HT-29 (cell line): Measurements from ENCODE around the gene RMI2. TPM values are rescaled to one million over a fixed set of nuclear protein-coding genes. Genes with fewer than 3 reads are reported as not detected.

Source experiments
- DNase-seq: peaks from one replicate; pipeline ENCODE4 v3.0.0-alpha.2; 2015; ENCODE audit warnings: low spot score
- total RNA-seq: library from RNA; depleted of rRNA; stranded (reverse); fragments of >200 nt; shearing (Covaris generic); gene quantifications from 2 replicates; pipeline ENCODE4 v1.2.3, GENCODE V29; 2014

Gene RMI2
- total RNA-seq, 1 experiment from 2014 or later: 20.9 TPM

DNA sequence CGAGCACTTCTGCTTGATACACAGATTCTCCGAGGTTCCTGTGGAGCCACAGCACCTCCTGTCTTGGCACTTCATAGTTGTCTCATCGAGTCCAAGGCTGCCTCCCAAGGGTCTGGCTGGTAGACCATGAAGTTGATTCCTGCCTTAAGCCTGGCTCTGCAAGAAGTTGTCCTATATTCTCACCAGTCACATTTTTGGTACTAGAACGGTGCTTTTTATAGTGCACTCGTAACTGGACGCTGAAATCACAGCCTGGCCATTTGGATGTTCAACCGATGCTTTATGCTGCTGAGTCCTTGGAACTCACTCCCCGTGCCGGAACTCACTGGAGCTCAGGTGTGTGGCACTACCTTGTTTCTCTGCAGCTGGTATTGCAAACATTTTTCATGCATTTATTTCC lies 35.6 kb downstream of the RMI2 start:
- DNase-seq: no peak

DNA sequence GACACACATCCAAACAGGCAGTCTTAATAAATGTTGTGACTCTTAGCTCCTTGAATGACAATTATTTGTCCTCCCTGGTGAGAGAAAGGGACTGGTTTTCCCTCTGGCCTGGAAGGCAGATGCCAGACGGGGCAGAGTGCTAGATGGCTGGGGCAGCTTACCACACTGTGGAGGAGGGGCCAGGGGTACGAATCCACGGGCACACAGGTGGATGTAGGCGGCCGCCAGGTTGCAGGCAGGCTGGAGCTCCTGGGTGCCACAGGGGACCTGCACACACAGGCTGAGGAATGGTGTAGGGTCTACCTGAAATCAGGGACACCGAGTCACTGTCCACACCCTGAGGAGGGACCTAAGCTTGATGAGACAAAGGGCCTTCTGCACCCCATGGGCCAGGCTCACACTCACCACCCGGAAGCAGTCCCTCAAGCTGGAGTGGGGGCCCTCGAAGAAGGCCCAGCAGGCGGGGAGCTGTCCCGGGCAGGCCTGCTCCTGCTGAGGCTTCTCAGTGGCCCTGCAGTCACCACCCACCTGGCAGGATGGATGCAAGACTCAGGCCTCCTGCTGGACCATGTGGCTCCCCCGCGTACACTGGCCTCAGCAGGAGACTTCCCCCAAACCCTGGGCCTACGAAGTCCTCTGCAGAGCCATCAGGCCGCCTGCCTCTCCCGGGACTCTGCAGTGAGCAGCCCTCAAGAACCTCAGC lies 38.4 kb downstream of the RMI2 start:
- no peak for DNase-seq

DNA sequence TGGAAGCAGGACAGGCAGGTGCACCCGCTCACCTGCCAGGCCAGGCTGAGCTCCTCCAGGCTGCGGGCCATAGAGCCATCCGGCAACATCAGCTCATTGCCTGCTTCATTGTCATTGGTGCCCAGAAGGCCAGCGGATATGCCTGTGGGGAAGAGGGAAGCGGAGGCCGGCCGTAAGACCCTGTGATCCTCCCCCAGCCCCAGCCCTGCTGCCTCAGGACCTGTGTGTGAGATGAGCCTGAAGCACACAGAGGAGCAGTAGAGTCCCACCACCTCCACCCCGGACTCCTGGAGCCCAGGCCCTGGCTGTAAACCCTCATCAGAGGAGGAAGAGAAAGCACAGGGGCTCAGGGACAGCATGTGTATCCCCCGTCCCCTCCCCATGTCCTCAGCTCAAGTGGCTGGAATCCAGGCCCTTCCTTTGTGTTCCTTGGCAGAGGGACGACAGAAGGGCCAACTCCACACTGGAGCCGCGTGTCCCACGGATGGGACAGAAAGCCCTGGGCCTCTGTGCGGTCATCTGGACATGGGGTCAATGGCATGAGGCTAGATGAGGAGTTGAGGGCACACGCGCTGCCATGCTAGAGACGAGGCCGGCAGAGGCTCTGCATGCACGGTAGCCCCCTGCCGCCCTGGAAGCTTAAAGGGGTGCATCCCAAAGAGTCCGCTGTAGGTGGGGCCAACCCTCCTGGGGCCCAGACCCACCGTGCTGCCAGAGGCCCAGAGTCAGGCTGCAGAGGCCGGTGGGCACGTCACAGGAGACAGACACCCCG lies 39.1 kb downstream of the RMI2 start:
- no peak for DNase-seq

GRCh38 chr16:11384956-11385586 lies 39.8 kb downstream of the RMI2 start:
- DNase-seq: no peak

DNA sequence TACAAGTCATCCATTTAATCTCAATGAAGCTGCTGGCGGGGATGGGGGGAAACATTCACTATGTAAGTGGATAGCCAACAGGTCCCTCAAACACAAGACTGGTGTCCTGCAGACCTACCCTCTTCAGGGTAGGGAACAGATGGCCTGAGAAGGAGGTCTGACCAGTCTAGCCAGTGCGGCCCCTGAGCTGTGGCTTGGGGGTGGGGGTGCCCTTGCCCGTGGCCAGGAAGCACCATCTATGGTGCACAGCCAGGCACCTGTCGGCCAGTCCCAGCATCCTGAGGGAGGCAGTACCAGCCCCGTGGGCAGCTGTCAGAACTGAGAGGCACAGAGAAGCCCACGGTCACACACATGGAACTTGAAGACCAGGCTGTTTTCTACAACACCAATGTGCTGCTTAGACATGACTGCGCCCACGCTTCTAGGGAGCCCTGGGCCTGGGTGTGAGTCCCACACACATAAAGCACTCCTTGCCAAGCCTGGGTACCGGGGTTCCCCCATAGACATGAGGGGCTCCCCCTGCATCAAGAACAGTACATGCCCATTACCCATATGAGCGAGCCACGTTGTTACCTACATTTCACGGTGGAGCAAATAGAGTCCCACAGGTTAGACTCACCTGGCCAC lies 40.9 kb downstream of the RMI2 start:
- no peak for DNase-seq

- DNase-seq: peak; percentile 30
Observed at GRCh38 chr16:11386791-11387546, 41.7 kb downstream of the RMI2 start.

GRCh38 chr16:11389083-11389482 lies 43.8 kb downstream of the RMI2 start:
- DNase-seq: no peak

DNA sequence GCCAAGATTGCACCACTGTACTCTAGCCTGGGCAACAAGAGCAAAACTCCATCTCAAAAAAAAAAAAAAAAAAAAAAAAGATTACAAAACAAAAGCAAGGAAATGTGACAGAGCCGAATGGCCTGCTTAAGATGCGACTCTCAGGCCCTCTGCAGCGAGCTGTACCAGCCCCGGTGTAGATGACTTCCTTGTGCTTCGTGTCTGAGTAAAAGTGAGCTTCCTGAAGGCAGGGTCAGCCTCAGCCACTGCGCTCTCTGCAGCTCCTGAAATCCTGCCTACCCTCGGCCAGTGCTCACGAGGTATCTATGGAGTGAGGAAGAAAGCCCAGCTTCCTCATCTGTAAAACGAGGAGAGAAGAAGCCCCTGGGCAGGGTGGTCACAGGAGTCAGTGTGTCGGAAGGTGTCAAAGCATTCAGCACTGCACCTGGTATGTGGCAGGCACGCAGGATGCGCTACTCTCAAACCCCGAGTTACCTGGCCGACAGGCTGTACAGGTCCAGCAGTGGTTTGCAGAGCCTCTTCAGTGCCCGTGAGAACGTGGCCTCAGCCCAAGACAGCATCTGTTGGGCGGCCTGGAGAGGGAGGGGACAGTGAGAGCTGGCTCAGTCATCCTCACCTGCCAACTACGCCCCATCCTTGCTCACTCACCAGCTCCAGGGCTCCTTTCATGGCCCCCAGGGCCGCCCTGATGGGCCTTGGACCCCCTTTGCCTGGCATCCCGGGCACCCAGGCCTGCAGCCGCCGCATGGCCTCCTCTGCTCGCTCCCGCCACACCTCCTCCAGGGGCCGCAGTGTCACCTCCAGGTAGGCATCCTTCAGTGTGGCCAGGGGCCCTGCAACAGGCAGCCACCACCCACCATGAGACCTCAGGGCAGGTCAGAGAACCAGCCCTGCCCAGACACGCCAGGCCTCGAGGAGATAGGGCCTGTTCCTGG lies 44.6 kb downstream of the RMI2 start:
- no peak for DNase-seq

DNA sequence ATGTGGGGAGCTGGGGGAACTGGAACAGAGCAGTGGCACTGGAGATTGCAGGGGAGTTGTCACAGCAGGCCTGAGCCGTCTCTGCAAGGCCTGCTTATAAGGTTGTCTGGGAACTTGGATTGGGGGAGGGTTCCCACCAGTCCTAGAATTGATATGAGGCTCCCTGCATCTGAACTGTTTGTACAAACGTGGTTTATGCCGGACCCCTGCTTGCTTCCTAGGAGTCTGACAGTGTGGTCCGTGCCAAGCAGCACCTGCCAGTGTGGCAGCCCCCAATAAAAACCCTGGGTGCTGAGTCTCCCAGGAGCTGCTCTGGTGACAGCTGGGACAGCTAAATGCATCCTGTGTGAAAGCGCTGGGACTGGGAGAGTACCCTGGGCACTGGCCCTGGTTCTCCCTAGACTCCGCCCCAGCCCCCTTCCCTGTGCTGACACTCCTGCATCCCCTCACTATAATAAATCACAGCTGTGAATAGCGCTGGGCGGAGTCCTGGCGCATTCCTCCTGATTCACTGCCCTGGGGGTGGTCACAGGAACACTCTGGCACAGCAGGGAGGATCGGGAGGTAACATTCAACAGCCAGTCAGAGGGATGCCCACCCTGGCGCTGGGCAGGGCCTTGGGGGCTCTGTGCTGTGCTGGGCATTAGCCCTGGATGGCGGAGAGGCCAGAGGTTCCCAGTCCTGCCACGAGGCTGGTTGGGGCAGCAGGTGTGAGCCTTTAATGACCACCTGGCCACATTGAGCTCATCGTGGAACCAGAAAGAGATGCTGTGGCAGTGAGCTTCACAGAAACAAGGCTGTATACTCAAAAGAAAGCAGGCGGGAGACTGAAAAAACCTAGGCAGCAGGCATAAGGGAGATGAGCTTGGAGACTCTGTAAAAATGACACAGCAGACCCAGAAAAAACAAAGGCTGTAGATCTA lies 45.6 kb downstream of the RMI2 start:
- DNase-seq: no peak

- peak; percentile 67 for DNase-seq
Observed at GRCh38 chr16:11391576-11391975, 46.3 kb downstream of the RMI2 start.

GRCh38 chr16:11392041-11392581 lies 46.9 kb downstream of the RMI2 start:
- DNase-seq: no peak

DNA sequence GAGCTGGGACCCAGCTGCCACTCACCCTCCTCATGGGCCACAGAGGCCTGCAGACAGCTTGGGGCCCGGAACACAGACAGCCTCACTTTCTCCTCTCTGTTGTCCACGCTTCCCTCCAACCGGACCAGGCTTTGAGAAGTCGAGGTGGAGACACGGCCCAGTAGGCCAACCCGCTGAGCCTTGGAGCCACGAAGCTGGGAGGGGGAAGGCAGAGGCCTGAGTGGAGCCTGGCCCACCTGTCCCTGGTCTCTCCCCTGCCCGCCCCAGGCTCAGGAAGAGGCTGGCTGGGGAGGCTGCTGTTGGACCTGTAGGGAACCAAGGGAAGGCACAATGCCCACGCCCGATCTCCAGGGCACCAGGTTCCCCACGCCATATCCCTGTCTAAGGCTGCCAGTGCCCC lies 48.1 kb downstream of the RMI2 start:
- no peak for DNase-seq

DNA sequence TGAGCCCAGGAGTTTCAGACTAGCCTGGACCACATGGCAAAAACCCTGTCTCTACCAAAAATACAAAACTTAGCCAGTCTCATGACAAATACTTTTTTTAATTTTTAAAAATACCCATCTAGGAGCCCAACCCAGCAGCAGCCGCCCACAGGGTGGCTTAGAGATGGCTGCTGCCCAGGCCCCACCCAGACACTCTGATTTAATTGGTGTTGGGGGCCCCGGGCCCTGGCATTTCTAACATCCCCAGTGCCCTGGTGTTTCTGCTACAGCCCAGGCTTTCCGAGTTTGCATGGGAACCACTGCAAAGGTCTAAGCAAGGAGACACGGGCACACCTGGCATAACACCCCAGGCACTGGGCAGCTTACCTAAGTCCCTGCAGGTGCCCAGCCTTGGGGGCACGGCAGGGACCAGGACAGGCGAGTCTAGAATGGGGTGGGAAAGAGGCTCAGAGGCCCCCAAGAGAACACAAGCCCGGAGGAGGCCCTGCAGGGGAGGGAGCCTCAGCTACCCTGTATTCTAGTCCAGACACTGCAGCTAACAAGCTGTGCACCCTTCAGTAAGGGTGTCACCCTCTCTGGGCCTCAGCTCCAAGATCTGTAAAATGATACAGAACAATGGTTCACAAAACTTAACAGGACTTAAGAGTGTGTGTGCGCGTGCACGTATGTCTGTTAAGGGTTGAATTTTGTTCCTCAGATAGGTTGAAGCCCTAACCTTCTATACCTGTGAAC lies 48.8 kb downstream of the RMI2 start:
- no peak for DNase-seq

DNA sequence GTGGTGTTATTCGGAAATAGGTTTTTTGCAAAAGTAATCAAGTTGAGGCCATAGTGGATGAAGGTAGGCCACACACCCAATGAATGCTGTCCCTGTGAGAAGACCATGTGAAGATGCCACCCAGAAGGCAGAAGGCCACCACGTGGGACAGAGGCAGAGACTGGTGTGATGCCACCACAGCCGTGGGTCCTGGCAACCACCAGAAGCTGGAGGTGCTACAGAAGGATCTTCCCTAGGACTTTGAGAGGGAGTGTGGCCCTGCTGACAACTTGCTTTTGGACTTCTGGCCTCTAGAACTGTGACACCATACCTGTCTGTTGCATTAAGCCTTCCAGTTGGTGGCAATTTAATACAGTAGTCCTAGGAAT lies 49.3 kb downstream of the RMI2 start:
- no peak for DNase-seq

DNA sequence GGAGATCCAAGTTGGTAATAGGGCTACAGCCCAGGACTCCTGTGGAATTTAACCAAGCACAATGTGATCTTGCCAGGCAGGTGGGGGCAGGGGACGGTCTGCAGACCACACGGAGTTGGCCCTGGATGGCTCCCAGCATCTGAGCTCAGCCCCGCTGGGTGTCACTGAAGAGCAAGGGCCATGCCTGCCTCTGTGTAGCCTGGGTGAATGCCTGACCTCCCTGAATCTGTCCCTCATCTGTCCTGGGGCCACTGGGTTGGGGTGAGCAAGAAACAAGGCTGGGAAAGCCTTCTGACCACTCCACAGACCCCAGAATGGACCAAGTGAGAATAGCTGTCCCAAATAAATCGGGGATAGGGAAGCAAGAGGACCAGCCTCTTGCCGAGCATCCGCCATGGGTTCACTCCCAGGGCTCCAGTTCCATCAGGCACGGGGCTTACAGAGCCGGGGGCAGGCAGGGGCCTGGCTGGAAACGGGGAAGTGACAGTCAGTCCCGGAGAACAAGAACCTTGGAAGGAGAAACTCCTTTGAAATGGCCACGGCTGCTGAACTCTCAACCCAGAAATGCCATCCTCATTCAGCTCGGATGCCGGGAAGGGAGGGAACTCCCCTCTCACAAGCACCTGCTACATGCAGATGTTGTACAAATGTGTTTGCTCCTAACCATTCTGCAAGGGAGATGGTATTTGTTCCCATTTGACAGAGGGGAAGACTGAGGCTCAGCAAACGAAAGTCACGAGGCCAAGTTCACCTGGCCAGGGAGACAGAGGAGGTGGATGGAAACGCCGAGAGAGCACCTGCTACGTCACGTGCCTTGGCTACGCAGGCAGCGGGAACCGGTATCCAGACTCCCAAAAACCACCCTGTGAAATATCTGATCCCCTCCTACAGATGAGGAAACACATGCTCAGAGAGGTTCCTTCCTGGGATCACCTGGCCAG lies 50.0 kb downstream of the RMI2 start:
- no peak for DNase-seq

DNA sequence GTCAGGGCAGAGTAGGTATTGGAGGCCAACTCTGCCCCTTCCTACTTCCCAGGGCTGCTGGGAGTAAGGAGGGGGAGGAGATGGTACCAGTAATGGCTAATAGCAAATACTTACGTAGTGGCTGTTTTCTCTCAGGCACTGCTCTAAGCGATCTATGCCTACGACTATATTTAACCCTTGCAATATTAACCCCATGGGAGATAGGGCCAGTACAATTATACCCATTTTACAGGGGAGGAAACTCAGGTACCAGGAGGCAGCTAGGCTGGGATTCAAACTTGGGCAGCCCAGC lies 50.6 kb downstream of the RMI2 start:
- no peak for DNase-seq

DNA sequence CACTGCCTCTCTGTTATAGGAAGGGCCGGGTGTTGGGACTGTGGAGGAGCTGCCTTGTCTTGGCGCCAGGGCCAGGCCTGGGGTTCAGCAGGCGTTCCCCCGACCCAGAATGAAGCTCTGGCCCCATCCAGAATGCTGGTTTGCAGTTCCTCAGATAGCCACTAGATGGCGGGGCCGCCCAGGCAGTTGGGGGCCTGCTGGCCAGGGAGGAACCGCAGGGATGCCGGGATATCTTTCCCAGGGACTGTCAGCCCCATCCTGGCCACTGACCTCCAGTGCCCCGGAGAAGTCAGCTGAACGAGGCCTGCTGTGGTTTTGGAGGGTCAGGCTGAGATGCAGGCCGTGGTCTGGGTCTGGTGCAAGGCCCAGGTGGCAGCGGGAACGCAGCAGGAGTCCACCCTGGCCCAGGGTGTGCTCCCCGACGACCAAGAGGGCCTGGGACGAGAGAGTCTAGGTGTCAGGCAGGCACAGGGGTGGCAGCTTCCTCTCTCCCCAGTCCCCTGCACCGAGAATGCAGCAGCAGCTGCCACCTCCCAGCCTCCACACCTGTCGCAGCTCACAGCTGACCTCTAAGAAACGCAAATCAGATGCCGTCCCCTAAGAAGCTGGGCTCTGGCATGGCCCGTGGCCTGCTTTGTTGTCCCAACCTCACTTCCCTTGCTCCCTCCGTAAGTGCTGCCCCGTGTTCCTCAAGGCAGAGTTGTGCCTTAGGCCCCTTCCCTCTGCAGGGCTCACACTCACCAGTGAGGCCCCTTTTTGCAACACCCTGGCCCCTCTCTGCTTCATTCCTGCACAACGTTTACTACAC lies 51.2 kb downstream of the RMI2 start:
- peak; percentile 76 for DNase-seq
